H1 (cell line): ENCODE measurements around the gene ATP5PB. TPM values are rescaled to one million over a fixed set of nuclear protein-coding genes. Genes with fewer than 3 reads are reported as not detected.

ENCODE experiments used
- CTCF ChIA-PET: fragments of 300-600 bp; sonication (Branson Sonifier 250); formaldehyde crosslinking; loops from one replicate; lab custom pipeline; 2021; ENCODE audit not compliant: partially characterized antibody; lab: Charles Lee
- POLR2A ChIA-PET: fragments of 300-600 bp; sonication (Branson Sonifier 250); formaldehyde crosslinking; loops from one replicate; lab custom pipeline; 2021; ENCODE audit warnings: inconsistent platforms; ENCODE audit not compliant: partially characterized antibody; lab: Charles Lee
- DNase-seq, 2 experiments: peaks; one replicate each; pipeline versions ENCODE4 v3.0.0 to v3.0.0-alpha.2; 2010 to 2022; ENCODE audit warnings: low spot score in 2 of 2, low read depth in 1 of 2, mixed read lengths in 1 of 2
- FAIRE-seq: peaks from 2 replicates; lab custom pipeline; 2011; peaks lifted over from hg19 to GRCh38; lab: Jason Lieb, UNC
- H2AFZ ChIP-seq: 2 replicates; pipeline ENCODE4 v1.8.1; 2012; ENCODE audit warnings: low read length, inconsistent platforms
- H2AK5ac ChIP-seq: 2 replicates; pipeline ENCODE4 v1.6.1; 2013; ENCODE audit warnings: low read depth, low read length
- H2BK120ac ChIP-seq: replicated peaks from 2 replicates; pipeline ENCODE3; 2013; ENCODE audit warnings: low read depth, low read length, inconsistent platforms
- H2BK12ac ChIP-seq: 2 replicates; pipeline ENCODE4 v1.6.1; 2013; ENCODE audit warnings: low read depth, low read length
- H2BK15ac ChIP-seq: 2 replicates; pipeline ENCODE4 v1.6.1; 2013; ENCODE audit warnings: low read length
- H2BK20ac ChIP-seq: 2 replicates; pipeline ENCODE4 v1.6.1; 2013; ENCODE audit warnings: low read length
- H2BK5ac ChIP-seq: 2 replicates; pipeline ENCODE4 v1.6.1; 2013; ENCODE audit warnings: low read depth, low read length
- H3K14ac ChIP-seq: 2 replicates; pipeline ENCODE4 v1.6.1; 2013; ENCODE audit warnings: inconsistent platforms; ENCODE audit not compliant: insufficient read length
- H3K18ac ChIP-seq: 2 replicates; pipeline ENCODE4 v1.6.1; 2013; ENCODE audit warnings: low read length; ENCODE audit errors: extremely low read depth
- H3K23ac ChIP-seq: 2 replicates; pipeline ENCODE4 v1.6.1; 2013; ENCODE audit warnings: inconsistent platforms; ENCODE audit not compliant: insufficient read length
- H3K23me2 ChIP-seq: 2 replicates; pipeline ENCODE4 v1.6.1; 2013; ENCODE audit warnings: low read depth, low read length
- H3K27ac ChIP-seq: 2 replicates; pipeline ENCODE4 v1.6.1; 2011; ENCODE audit warnings: low read depth, low read length, inconsistent platforms
- H3K27me3 ChIP-seq, 4 experiments: replicated peaks in 1 of 4; 1 replicate in 1 of 4; 2 replicates in 3 of 4; pipeline versions ENCODE4 v1.6.1 to v1.8.1; 2011 to 2013; ENCODE audit warnings: low read length in 3 of 4, mild to moderate bottlenecking in 3 of 4, inconsistent platforms in 2 of 4, mixed read lengths in 2 of 4, moderate library complexity in 1 of 4; ENCODE audit not compliant: control insufficient read depth in 3 of 4, insufficient read depth in 3 of 4; ENCODE audit errors: extremely low read depth in 1 of 4
- H3K36me3 ChIP-seq, 4 experiments: 2 replicates each; pipeline versions ENCODE4 v1.6.1 to v1.8.1; 2011 to 2013; ENCODE audit warnings: mild to moderate bottlenecking in 4 of 4, low read length in 3 of 4, moderate library complexity in 2 of 4, control low read depth in 1 of 4, inconsistent platforms in 1 of 4; ENCODE audit not compliant: insufficient read depth in 4 of 4, control insufficient read depth in 2 of 4
- H3K4ac ChIP-seq: replicated peaks from 2 replicates; pipeline ENCODE3; 2013; ENCODE audit warnings: low read length, low read depth, mixed read lengths, inconsistent platforms; ENCODE audit not compliant: insufficient read length
- H3K4me1 ChIP-seq, 4 experiments: replicated peaks in 1 of 4; 1 replicate in 1 of 4; 2 replicates in 3 of 4; pipeline versions ENCODE4 v1.6.1 to v1.8.1; 2011 to 2013; ENCODE audit warnings: low read length in 3 of 4, inconsistent platforms in 2 of 4, mixed read lengths in 1 of 4; ENCODE audit not compliant: insufficient read depth in 4 of 4, control insufficient read depth in 3 of 4
- H3K4me2 ChIP-seq, 2 experiments: 2 replicates each; pipeline versions ENCODE4 v1.6.1 to v1.8.1; 2011 to 2013; ENCODE audit warnings: low read depth in 2 of 2, low read length in 2 of 2, control low read depth in 1 of 2, inconsistent platforms in 1 of 2, mild to moderate bottlenecking in 1 of 2; ENCODE audit not compliant: insufficient read depth in 1 of 2
- H3K4me3 ChIP-seq, 4 experiments: fragments of 200-600, 300-600 bp in 1 of 4; sonication (generic), shearing (Covaris generic), sonication (Bioruptor Twin) in 1 of 4; 2 replicates each; pipeline versions ENCODE4 v1.5.1 to v1.8.1; 2011 to 2016; ENCODE audit warnings: low read length in 4 of 4, low read depth in 3 of 4, control low read depth in 2 of 4, inconsistent platforms in 2 of 4, mild to moderate bottlenecking in 2 of 4, mixed read lengths in 1 of 4, moderate library complexity in 1 of 4; ENCODE audit not compliant: insufficient read depth in 2 of 4; ENCODE audit errors: extremely low read depth in 1 of 4
- H3K56ac ChIP-seq: replicated peaks from 2 replicates; pipeline ENCODE3; 2013; ENCODE audit warnings: low read depth, mild to moderate bottlenecking, mixed read lengths, low read length, inconsistent platforms; ENCODE audit not compliant: insufficient read length
- H3K79me1 ChIP-seq: 2 replicates; pipeline ENCODE4 v1.6.1; 2013; ENCODE audit warnings: low read depth, low read length, control low read depth
- H3K79me2 ChIP-seq, 2 experiments: 2 replicates each; pipeline versions ENCODE4 v1.6.1 to v1.8.1; 2012 to 2013; ENCODE audit warnings: low read length in 2 of 2, mild to moderate bottlenecking in 2 of 2, inconsistent platforms in 1 of 2; ENCODE audit not compliant: insufficient read depth in 2 of 2, control insufficient read depth in 1 of 2
- H3K9ac ChIP-seq, 4 experiments: replicated peaks in 1 of 4; 1 replicate in 1 of 4; 2 replicates in 3 of 4; pipeline versions ENCODE4 v1.6.1 to v1.8.1; 2011 to 2013; ENCODE audit warnings: low read depth in 3 of 4, low read length in 3 of 4, control low read depth in 2 of 4, mild to moderate bottlenecking in 2 of 4, moderate library complexity in 2 of 4, inconsistent platforms in 1 of 4; ENCODE audit errors: extremely low read depth in 1 of 4
- H3K9me3 ChIP-seq, 2 experiments: 2 replicates each; pipeline versions ENCODE4 v1.6.1 to v1.8.1; 2012 to 2013; ENCODE audit warnings: mild to moderate bottlenecking in 2 of 2, moderate library complexity in 2 of 2, control low read depth in 1 of 2, inconsistent platforms in 1 of 2, low read depth in 1 of 2, low read length in 1 of 2, mixed read lengths in 1 of 2; ENCODE audit not compliant: insufficient read depth in 2 of 2
- H4K20me1 ChIP-seq, 2 experiments: replicated peaks in 1 of 2; 2 replicates each; pipeline versions ENCODE3 to v1.8.1; 2011 to 2013; ENCODE audit warnings: inconsistent platforms in 2 of 2, low read length in 2 of 2, mild to moderate bottlenecking in 1 of 2; ENCODE audit not compliant: insufficient read depth in 2 of 2, control insufficient read depth in 1 of 2
- H4K5ac ChIP-seq: 2 replicates; pipeline ENCODE4 v1.6.1; 2013; ENCODE audit warnings: low read length, low read depth, mixed read lengths, inconsistent platforms; ENCODE audit not compliant: insufficient read length
- H4K8ac ChIP-seq: 2 replicates; pipeline ENCODE4 v1.8.0; 2013; ENCODE audit warnings: mild to moderate bottlenecking, moderate library complexity, low read length, inconsistent platforms; ENCODE audit not compliant: insufficient read depth; ENCODE audit errors: extremely low read depth
- H4K91ac ChIP-seq: replicated peaks from 2 replicates; pipeline ENCODE3; 2013; ENCODE audit warnings: low read length, mixed read lengths, inconsistent platforms; ENCODE audit not compliant: insufficient read length
- CREB1 ChIP-seq: IDR thresholded peaks from 2 replicates; pipeline ENCODE4 v1.6.1; 2012; ENCODE audit warnings: inconsistent platforms
- GABPA ChIP-seq: IDR thresholded peaks from 2 replicates; pipeline ENCODE4 v1.6.1; 2011; ENCODE audit warnings: mild to moderate bottlenecking, low read length, moderate library complexity, borderline replicate concordance; ENCODE audit not compliant: insufficient read depth
- MAFK ChIP-seq: IDR thresholded peaks from 2 replicates; pipeline ENCODE4 v1.6.1; 2012; ENCODE audit warnings: low read depth, mild to moderate bottlenecking, improper control_type of control experiment, low read length
- POU5F1 ChIP-seq: IDR thresholded peaks from 2 replicates; pipeline ENCODE4 v1.6.1; 2011; ENCODE audit warnings: low read depth, mild to moderate bottlenecking, low read length, moderate library complexity
- RAD21 ChIP-seq, 2 experiments: IDR thresholded peaks in 1 of 2; conservative IDR thresholded peaks in 1 of 2; 2 replicates each; pipeline ENCODE4 v1.6.1; 2011; ENCODE audit warnings: low read depth in 2 of 2, low read length in 2 of 2, improper control_type of control experiment in 1 of 2, inconsistent platforms in 1 of 2, mild to moderate bottlenecking in 1 of 2, moderate library complexity in 1 of 2
- RFX5 ChIP-seq: IDR thresholded peaks from 2 replicates; pipeline ENCODE4 v1.6.1; 2011; ENCODE audit warnings: low read depth, low read length, improper control_type of control experiment, borderline replicate concordance
- RNF2 ChIP-seq: fragments of 200-900, 300-1000 bp; sonication (generic); IDR thresholded peaks from 2 replicates; pipeline ENCODE4 v1.7.1; 2016; ENCODE audit warnings: borderline replicate concordance, low read depth, mild to moderate bottlenecking, antibody characterized with exemption, low read length; ENCODE audit not compliant: poor library complexity, severe bottlenecking; ENCODE audit errors: missing control alignments
- SP2 ChIP-seq: IDR thresholded peaks from 2 replicates; pipeline ENCODE4 v1.6.1; 2012; ENCODE audit warnings: mild to moderate bottlenecking, low read length, inconsistent platforms
- SUZ12 ChIP-seq: fragments of 200-600 bp; sonication (generic); IDR thresholded peaks from 2 replicates; pipeline ENCODE4 v1.6.1; 2012; ENCODE audit warnings: mild to moderate bottlenecking, inconsistent platforms, low read length, moderate library complexity, mixed read lengths
- TAF1 ChIP-seq: IDR thresholded peaks from 2 replicates; pipeline ENCODE4 v1.6.1; 2011; ENCODE audit warnings: mild to moderate bottlenecking, low read depth, low read length
- TCF12 ChIP-seq: IDR thresholded peaks from 2 replicates; pipeline ENCODE4 v1.6.1; 2011; ENCODE audit warnings: low read depth, mild to moderate bottlenecking, low read length
- USF2 ChIP-seq: IDR thresholded peaks from 2 replicates; pipeline ENCODE4 v1.6.1; 2011; ENCODE audit warnings: low read length, improper control_type of control experiment
- YY1 ChIP-seq: IDR thresholded peaks from 2 replicates; pipeline ENCODE4 v1.6.1; 2011; ENCODE audit warnings: low read depth, mild to moderate bottlenecking, low read length
- WGBS, 2 experiments: shearing (Covaris generic) in 1 of 2; methylation state at CpG; one replicate each; pipeline versions ENCODE4 v1.1.6 to v1.1.7; 2013 to 2015; ENCODE audit warnings: low lambda C conversion rate in 2 of 2, mixed read lengths in 2 of 2, inconsistent platforms in 1 of 2, low coverage in 1 of 2, missing lambda C conversion rate in 1 of 2; ENCODE audit not compliant: insufficient replicate concordance in 2 of 2, insufficient coverage in 1 of 2, insufficient read length in 1 of 2; ENCODE audit errors: extremely low coverage in 1 of 2, missing lambda C conversion rate in 1 of 2; 5-methylcytosine and 5-hydroxymethylcytosine counted together
- polyA plus RNA-seq, 7 experiments: library from polyadenylated mRNA; depleted of rRNA in 3 of 7; stranded (reverse) in 5 of 7; unstranded in 2 of 7; fragments of >200 nt in 5 of 7; fragments of 200-250 nt in 2 of 7; gene quantifications; 1 replicate in 5 of 7; 2 replicates in 1 of 7; 4 replicates in 1 of 7; pipeline versions ENCODE4 v1.2.1 to v1.2.3, GENCODE V29; 2011 to 2013; ENCODE audit warnings: missing spikeins in 2 of 7, mixed read lengths in 2 of 7
- total RNA-seq: library from RNA; stranded (reverse); fragmentation: NEBNext Ultra II Directional; extraction: Animal tissue kit (Norgen Biotek cat#: 25700); gene quantifications from 2 replicates; pipeline ENCODE4 v1.2.1, GENCODE V29; 2021

The ATP5PB gene
- total and polyA plus RNA-seq, 2 of the 8 experiments (the other 6 are each of a cell fraction or from before 2014, with no cell fraction given) = 232 to 262 TPM

GRCh38 chr1:111504097-111504496, 54.8 kb downstream of the ATP5PB start:
- FAIRE-seq = no peak
- TF ChIP-seq USF2 = no peak
- TF ChIP-seq TAF1 = no peak
- no peak for TF ChIP-seq MAFK
- TF ChIP-seq GABPA = no peak
- no peak for TF ChIP-seq CREB1
- TF ChIP-seq YY1 = no peak
- no peak for TF ChIP-seq TCF12
- TF ChIP-seq RFX5 = no peak
- no peak for TF ChIP-seq RNF2
- TF ChIP-seq SP2 = no peak
- TF ChIP-seq RAD21 (IDR thresholded peaks at IDR 0.05 in 1 of 2, conservative IDR thresholded peaks at IDR 0.05 in 1 of 2; ENCODE audit: low read depth in 2 of 2, low read length in 2 of 2) = no peak
- TF ChIP-seq SUZ12 = no peak
- TF ChIP-seq POU5F1 = no peak

More at GRCh38 chr1:111504097-111504496, 54.8 kb downstream of the ATP5PB start:
- peak in 1 of 2 experiments; percentile 13 for DNase-seq
- no peak overlapping the region for H2AFZ ChIP-seq
- no peak overlapping the region for H3K27ac ChIP-seq
- H2BK20ac ChIP-seq = no peak overlapping the region
- H3K4me3 ChIP-seq = no peak overlapping the region
- ChIA-PET CTCF (interaction anchor here (1.3 to 1.6 kb wide), 3 partner anchors 11 to 166 kb away, joined by 4 to 5 read pairs (median 4); no protein-coding TSS in a partner anchor), POLR2A (interaction anchor here (0.6 kb wide), 1 partner anchor 26 kb away, joined by 3 read pairs; no protein-coding TSS in a partner anchor)
- H4K5ac ChIP-seq = no peak overlapping the region
- H3K23me2 ChIP-seq = no peaks in the 10 kb centered on the region; the same call in 1 of the 2 replicates
- H2AK5ac ChIP-seq = no peak overlapping the region
- H3K4ac ChIP-seq = no peak overlapping the region
- no peak overlapping the region for H2BK5ac ChIP-seq
- H3K9me3 ChIP-seq = no peaks in the 10 kb centered on the region
- H3K36me3 ChIP-seq = no peaks in the 10 kb centered on the region
- H3K27me3 ChIP-seq = no peaks in the 10 kb centered on the region
- no peak overlapping the region for H3K14ac ChIP-seq
- no peak overlapping the region for H3K18ac ChIP-seq
- H2BK12ac ChIP-seq = no peak overlapping the region
- peaks cover 0 to 9% (median 3%) of the 10 kb centered on the region in 4 experiments; a peak in 5 of 7 replicates for H3K4me1 ChIP-seq
- no peaks in the 10 kb centered on the region for H3K79me1 ChIP-seq
- H4K91ac ChIP-seq = no peak overlapping the region
- H3K4me2 ChIP-seq = no peak overlapping the region
- no peaks in the 10 kb centered on the region for H4K20me1 ChIP-seq
- no peak overlapping the region for H3K9ac ChIP-seq
- no peak overlapping the region for H3K23ac ChIP-seq
- no peak overlapping the region for H3K56ac ChIP-seq
- H3K79me2 ChIP-seq = no peaks in the 10 kb centered on the region
- no peak overlapping the region for H4K8ac ChIP-seq
- H2BK15ac ChIP-seq = no peak overlapping the region
- whole genome bisulfite sequencing, 2 experiments = 94% methylated on average over 6 of the region's 6 CpGs; no CpG with 5 or more reads in 1 of the 2 experiments
- no peak overlapping the region for H2BK120ac ChIP-seq
